G401 (cell line): ENCODE measurements around the gene MEIOSIN. TPM values are rescaled to one million over a fixed set of nuclear protein-coding genes. Genes with fewer than 3 reads are reported as not detected.

Experiments used
- DNase-seq: peaks from one replicate; pipeline ENCODE4 v3.0.0-alpha.2; 2015; ENCODE audit warnings: low spot score
- in situ Hi-C: cut with HindIII; loops from 2 replicates; pipeline ENCODE4 v1.10.0; 2016; ENCODE audit warnings: low sequenced_read_pairs, mixed read lengths
- total RNA-seq: library from RNA; depleted of rRNA; stranded (reverse); fragments of >200 nt; shearing (Covaris generic); gene quantifications from 2 replicates; pipeline ENCODE4 v1.2.3, GENCODE V29; 2014

The MEIOSIN gene
- total RNA-seq, 1 experiment from 2014 or later, result not detected

- in situ Hi-C loops, result no loop called here
- no peak for DNase-seq
Measured at GRCh38 chr19:45762870-45763631, 29.8 kb downstream of the MEIOSIN start.

GRCh38 chr19:45763691-45764294 is 30.6 kb downstream of the MEIOSIN start:
- in situ Hi-C loops, result no loop called here
- no peak for DNase-seq

- in situ Hi-C loops, result no loop called here
- DNase-seq, result no peak
Measured at GRCh38 chr19:45764475-45764874, 31.2 kb downstream of the MEIOSIN start.

GRCh38 chr19:45764945-45765701 is 31.9 kb downstream of the MEIOSIN start:
- no peak for DNase-seq
- in situ Hi-C loops, result no loop called here

GRCh38 chr19:45765702-45766295 is 32.6 kb downstream of the MEIOSIN start:
- DNase-seq, result no peak
- in situ Hi-C loops, result no loop called here

- DNase-seq, result no peak
Measured at GRCh38 chr19:45766296-45766868, 33.1 kb downstream of the MEIOSIN start.

GRCh38 chr19:45766869-45767346 is 33.7 kb downstream of the MEIOSIN start:
- no peak for DNase-seq
- in situ Hi-C loops, result no loop called here

More at GRCh38 chr19:45766296-45766868, 33.1 kb downstream of the MEIOSIN start:
- in situ Hi-C loops, result no loop called here

GRCh38 chr19:45767410-45767880 is 34.2 kb downstream of the MEIOSIN start:
- peak; percentile 34 for DNase-seq
- in situ Hi-C loops, result no loop called here

GRCh38 chr19:45767881-45768654 is 34.8 kb downstream of the MEIOSIN start:
- DNase-seq, result peak; percentile 45

GRCh38 chr19:45768655-45768983 is 35.4 kb downstream of the MEIOSIN start:
- DNase-seq, result no peak
- in situ Hi-C loops, result no loop called here

More at GRCh38 chr19:45767881-45768654, 34.8 kb downstream of the MEIOSIN start:
- in situ Hi-C loops, result no loop called here

GRCh38 chr19:45768984-45769782 is 35.9 kb downstream of the MEIOSIN start, which contains the start of gene SIX5:
Gene SIX5, minus strand, starts transcription at chr19:45769252. Its CDS starts 408 bp downstream, at chr19:45768844.
- in situ Hi-C loops, result no loop called here
- peak; percentile 76 for DNase-seq

- in situ Hi-C loops, result no loop called here
- DNase-seq, result peak; percentile 39
Measured at GRCh38 chr19:45769821-45770191, 36.6 kb downstream of the MEIOSIN start.

- in situ Hi-C loops, result no loop called here
- DNase-seq, result peak; percentile 83
Measured at GRCh38 chr19:45770192-45771101, 37.2 kb downstream of the MEIOSIN start.

- in situ Hi-C loops, result no loop called here
- no peak for DNase-seq
Measured at GRCh38 chr19:45771311-45771933, 38.2 kb downstream of the MEIOSIN start.

- in situ Hi-C loops, result no loop called here
- no peak for DNase-seq
Measured at GRCh38 chr19:45772130-45772840, 39.0 kb downstream of the MEIOSIN start.

GRCh38 chr19:45772912-45773311 is 39.7 kb downstream of the MEIOSIN start:
- in situ Hi-C loops, result no loop called here
- no peak for DNase-seq
